Left cardiac atrium (tissue), 4 donors: Measurements from ENCODE around the gene TESK2. TPM values are rescaled to one million over a fixed set of nuclear protein-coding genes. Genes with fewer than 3 reads are reported as not detected.

Experiments
- ATAC-seq, 2 donors: fragments of 200-7000 bp; cut with Tn5 transposase; one replicate each; pipeline ENCODE4 v1.9.1; 2020; ENCODE audit warnings: mild to moderate bottlenecking in 2 of 2, moderate library complexity in 2 of 2
- DNase-seq: peaks from one replicate; pipeline ENCODE4 v3.0.0-alpha.2; 2020
- intact Hi-C, 2 donors: fragments of 100-400 bp; cut with DNase I; formaldehyde crosslinking; loops; one replicate each; pipeline versions ENCODE4 v1.14.1 to v1.15.1; 2022 to 2023
- total RNA-seq, 2 donors: library from RNA; stranded (reverse); fragmentation: NEBNext Ultra II Directional; extraction: Animal tissue kit (Norgen Biotek cat#: 25700); gene quantifications; one replicate each; pipeline ENCODE4 v1.2.1, GENCODE V29; 2021
- donor health status: DM: no; HTN: yes; CAD: no.
- donor health status: DM: no; HTN: yes; CAD: no; lungs with severe emphysema.
- donor health status: DM: yes; HTN: yes; CAD: no.
- donor health status: Dilated cardiomyopathy.

TESK2 gene
- total RNA-seq, 2 donors from 2014 or later = 1.4 to 2.8 TPM

DNA sequence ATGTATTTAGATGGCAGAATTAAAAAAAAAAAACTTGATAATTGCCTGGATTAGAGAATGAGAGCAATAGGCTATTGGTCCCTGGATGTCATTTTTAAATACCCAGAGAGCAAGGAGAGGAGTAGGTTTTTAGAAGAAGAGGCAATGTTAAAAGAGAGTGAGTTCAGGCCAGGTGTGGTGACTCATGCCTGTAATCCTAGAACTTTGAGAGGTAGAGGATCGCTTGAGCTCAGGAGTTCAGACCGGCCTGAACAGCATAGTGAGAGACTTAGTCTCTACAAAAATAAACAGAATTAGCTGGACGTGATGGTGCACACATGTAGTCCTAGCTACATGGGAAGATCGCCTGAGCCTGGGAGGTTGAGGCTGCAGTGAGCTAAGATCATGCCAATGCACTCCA is 134.8 kb downstream of the TESK2 start:
- ATAC-seq (no peak), DNase-seq (no peak)
- intact Hi-C loops = no loop called here

DNA sequence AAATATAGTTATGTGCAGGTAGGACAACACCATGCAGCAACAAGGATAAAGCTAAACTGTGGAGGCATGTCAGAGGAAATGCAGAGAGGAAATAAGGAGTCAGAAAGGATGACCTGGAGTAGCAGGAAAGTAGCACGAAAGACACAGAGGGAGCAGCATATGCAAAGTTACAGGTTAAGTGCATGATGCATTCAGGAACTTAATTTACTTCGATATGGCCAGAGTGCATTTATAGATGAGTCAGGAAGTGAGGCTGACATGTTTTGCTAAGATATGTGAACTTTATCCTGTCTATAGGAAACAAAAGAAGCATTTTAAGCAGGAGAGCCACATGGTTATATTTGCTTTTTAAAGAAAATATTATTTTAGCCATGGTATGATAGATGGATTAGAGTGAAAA is 135.3 kb downstream of the TESK2 start:
- intact Hi-C loops = no loop called here
- DNase-seq (no peak), ATAC-seq (no peak)

- no peak for DNase-seq
- intact Hi-C loops = no loop called here
- ATAC-seq = no peak
Observed at GRCh38 chr1:45354838-45355237, 136.1 kb downstream of the TESK2 start.

- ATAC-seq (no peak), DNase-seq (no peak)
- intact Hi-C loops = no loop called here
Observed at GRCh38 chr1:45353685-45354084, 137.3 kb downstream of the TESK2 start.

GRCh38 chr1:45351508-45351907 is 139.5 kb downstream of the TESK2 start:
- intact Hi-C loops = no loop called here
- DNase-seq (no peak), ATAC-seq (no peak)

- ATAC-seq (peak; percentile 83 to 85), DNase-seq (peak; percentile 61)
- intact Hi-C loops = no loop called here
Observed at GRCh38 chr1:45348966-45349677, 141.8 kb downstream of the TESK2 start.

DNA sequence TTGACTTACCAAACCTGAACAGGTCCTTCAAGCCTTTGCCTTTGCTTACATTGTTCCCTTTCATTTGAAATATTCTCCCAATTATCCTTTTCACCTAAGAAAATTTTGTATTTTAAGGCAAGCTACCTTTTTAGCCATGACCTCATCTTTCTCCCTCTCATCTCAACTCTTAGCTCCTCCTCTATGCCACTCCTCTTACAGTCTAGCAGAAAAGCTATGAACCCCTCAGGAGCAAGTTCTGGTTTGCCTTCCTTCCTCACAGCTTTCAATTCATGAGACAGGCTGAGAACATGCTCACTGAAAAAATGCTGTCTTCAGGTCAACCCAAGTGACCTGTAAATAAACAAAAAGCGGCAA is 142.4 kb downstream of the TESK2 start:
- ATAC-seq = peak; percentile 39 to 60
- no peak for DNase-seq
- intact Hi-C loops = no loop called here

- ATAC-seq (peak in 1 of 2 donors; percentile 13), DNase-seq (no peak)
- intact Hi-C loops = no loop called here
Observed at GRCh38 chr1:45348020-45348419, 142.9 kb downstream of the TESK2 start.

DNA sequence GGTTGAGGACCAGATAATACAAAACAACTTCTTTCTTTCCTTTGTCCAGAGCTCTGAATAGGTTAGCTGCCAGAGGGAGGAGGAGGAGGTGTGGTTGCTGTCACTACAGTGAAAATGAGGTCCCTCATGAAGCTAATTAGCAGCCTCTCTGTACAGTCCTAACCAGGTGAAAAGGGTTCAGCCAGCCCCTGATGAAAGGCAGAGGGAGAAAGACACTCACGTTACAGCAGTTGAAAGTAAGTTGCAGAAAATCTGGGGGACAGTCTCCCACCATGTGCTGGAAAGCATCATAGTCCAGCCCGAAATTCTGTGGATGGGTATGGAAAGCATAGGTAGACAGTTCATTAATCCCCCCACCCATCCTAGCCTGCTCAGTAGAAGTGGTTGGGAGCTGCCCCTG is 144.5 kb downstream of the TESK2 start:
- no peak for ATAC-seq
- intact Hi-C loops = no loop called here

GRCh38 chr1:45345014-45345413 is 145.9 kb downstream of the TESK2 start:
- intact Hi-C loops = no loop called here
- ATAC-seq = no peak

More for the DNA sequence above, 144.5 kb downstream of the TESK2 start:
- no peak for DNase-seq

DNA sequence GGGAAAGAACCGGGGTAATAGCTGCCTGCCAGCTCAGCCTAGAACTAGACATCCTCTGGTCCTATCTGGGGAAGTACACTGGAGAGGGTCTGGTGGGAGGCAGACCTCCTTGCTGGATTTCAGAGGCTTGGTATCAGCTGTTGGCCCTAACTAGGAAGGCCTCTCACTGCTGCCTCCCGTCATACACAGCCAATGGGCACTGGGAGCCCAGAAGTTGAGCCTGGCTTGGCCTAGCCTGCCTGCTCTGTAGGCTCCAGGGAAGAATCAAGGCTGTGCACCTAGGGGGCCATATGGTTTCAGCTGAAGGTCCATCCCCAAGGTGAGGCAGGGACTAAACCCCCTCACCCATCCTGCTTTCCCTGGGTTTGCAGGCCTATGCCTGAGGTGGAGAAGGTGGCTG is 146.5 kb downstream of the TESK2 start:
- DNase-seq (no peak), ATAC-seq (no peak)
- intact Hi-C loops = loop anchor here in 1 of 2 donors (5.0 kb wide), 1 partner anchor 42 kb away; no protein-coding TSS in a partner anchor

More at GRCh38 chr1:45345014-45345413, 145.9 kb downstream of the TESK2 start:
- DNase-seq = no peak

GRCh38 chr1:45340816-45341466 is 150.0 kb downstream of the TESK2 start:
- DNase-seq (no peak), ATAC-seq (no peak)
- intact Hi-C loops = loop anchor here in 1 of 2 donors (5.0 kb wide), 1 partner anchor 39 kb away; no protein-coding TSS in a partner anchor

- intact Hi-C loops = loop anchor here in 1 of 2 donors (5.0 kb wide), 1 partner anchor 38 kb away; no protein-coding TSS in a partner anchor
- peak; percentile 97 for DNase-seq
- peak; percentile 97 for ATAC-seq
Observed at GRCh38 chr1:45339789-45340558, 151.0 kb downstream of the TESK2 start, which contains the start of the genes MUTYH and TOE1. Gene MUTYH, minus strand, starts transcription at chr1:45340440. Its CDS starts 5,935 bp downstream, at chr1:45334505. Gene TOE1, plus strand, starts transcription at chr1:45340170. Its CDS starts 83 bp downstream, at chr1:45340253.

DNA sequence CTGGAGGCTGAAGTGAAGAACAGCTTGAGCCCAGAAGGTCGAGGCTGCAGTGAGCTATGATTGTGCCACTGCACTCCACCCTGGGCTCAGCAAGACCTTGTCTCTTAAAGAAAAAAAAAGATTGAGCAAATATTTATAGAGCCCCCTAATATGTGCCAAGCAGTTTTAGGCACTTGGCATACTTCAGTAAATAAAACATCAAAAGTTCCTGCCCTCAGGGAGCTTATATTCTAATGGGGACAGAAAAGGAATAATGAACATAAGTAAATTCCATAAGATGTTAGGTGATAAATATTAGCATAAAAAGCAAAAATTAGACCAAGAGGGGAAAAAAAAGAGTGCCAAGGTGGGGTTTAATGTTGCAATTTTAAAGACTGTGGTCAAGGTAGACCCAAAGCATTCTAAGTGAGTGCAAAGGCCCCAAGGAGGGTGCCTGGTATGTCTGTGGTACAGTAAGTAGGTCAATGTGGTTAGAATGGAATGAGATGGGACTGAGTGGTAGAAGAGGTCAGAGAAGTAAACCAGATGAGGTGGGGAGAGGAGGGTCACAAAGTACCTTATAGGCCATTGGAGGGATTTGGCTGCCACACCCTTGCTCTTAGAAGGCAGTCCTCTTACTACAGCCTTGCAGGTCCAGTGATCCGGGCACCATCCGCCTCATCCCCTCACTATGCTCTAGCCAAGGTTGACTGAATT is 153.2 kb downstream of the TESK2 start:
- intact Hi-C loops = no loop called here
- ATAC-seq = no peak
- DNase-seq = no peak

DNA sequence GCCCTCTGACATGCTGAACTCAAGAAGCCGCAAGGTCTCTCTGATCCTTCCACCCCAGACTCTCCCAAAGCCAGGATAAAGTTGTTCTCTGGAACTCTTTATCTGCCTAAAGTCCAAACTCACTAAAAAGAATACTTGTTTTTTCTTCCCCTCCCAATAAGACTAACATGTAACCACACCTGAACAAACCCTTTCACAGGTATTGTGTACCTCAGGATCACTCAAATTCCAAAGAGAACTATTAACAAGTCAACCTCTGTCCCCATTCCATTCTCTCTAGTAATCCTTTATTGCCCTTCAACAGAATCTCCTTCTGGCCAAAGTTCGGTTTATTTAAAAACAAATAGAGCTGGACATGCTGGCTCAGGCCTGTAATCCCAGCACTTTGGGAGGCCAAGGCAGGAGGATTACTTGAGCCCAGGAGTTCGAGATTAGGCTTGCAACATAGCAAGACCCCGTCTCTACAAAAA is 155.1 kb downstream of the TESK2 start:
- ATAC-seq (no peak), DNase-seq (no peak)
- intact Hi-C loops = no loop called here

GRCh38 chr1:45334308-45335245 is 156.4 kb downstream of the TESK2 start:
- no peak for ATAC-seq
- intact Hi-C loops = no loop called here

GRCh38 chr1:45332346-45332720 is 158.6 kb downstream of the TESK2 start:
- ATAC-seq = no peak
- intact Hi-C loops = no loop called here
- DNase-seq = no peak

More at GRCh38 chr1:45334308-45335245, 156.4 kb downstream of the TESK2 start:
- DNase-seq = peak; percentile 63
